Suprapubic skin (tissue), 4 donors: Measurements from ENCODE around the gene CCDC88A. TPM values are rescaled to one million over a fixed set of nuclear protein-coding genes. Genes with fewer than 3 reads are reported as not detected.

Experiments used
- DNase-seq, 2 donors: peaks; one replicate each; pipeline ENCODE4 v3.0.0-alpha.2; 2019; ENCODE audit warnings: low spot score in 2 of 2
- H3K27ac ChIP-seq: fragments of 200-600 bp; sonication (generic); one replicate; pipeline ENCODE4 v1.5.1; 2019
- H3K27me3 ChIP-seq: fragments of 200-600 bp; sonication (generic); one replicate; pipeline ENCODE4 v1.5.1; 2019
- H3K36me3 ChIP-seq: fragments of 200-600 bp; sonication (generic); one replicate; pipeline ENCODE4 v1.5.1; 2019
- H3K4me1 ChIP-seq: fragments of 200-600 bp; sonication (generic); one replicate; pipeline ENCODE4 v1.5.1; 2019
- H3K4me3 ChIP-seq: fragments of 200-600 bp; sonication (generic); one replicate; pipeline ENCODE4 v1.5.1; 2019; ENCODE audit warnings: mild to moderate bottlenecking
- H3K9me3 ChIP-seq: fragments of 200-600 bp; sonication (generic); one replicate; pipeline ENCODE4 v1.5.1; 2019
- EP300 ChIP-seq: sonication (generic); formaldehyde crosslinking; IDR thresholded peaks from one replicate; pipeline ENCODE4 v1.6.1; 2017; ENCODE audit warnings: antibody characterized with exemption
- POLR2A ChIP-seq, 2 donors: fragments of 450-650 bp; IDR thresholded peaks; one replicate each; pipeline ENCODE4 v1.6.1; 2017; ENCODE audit warnings: antibody characterized with exemption in 2 of 2, mild to moderate bottlenecking in 2 of 2, moderate library complexity in 2 of 2
- POLR2AphosphoS5 ChIP-seq, 3 donors: sonication (generic); formaldehyde crosslinking; IDR thresholded peaks; one replicate each; pipeline ENCODE4 v1.6.1; 2017; ENCODE audit warnings: antibody characterized with exemption in 3 of 3
- WGBS: methylation state at CpG from one replicate; pipeline ENCODE4 v1.1.5; 2018; 5-methylcytosine and 5-hydroxymethylcytosine counted together
- total RNA-seq, 4 donors: library from RNA; depleted of rRNA; stranded (reverse); fragments of >200 nt; gene quantifications; one replicate each; pipeline ENCODE4 v1.1.0, GENCODE V29; 2016
- TF ChIP-seq, protein P1 (sequence below), 2 donors: fragments of 200-600 bp in 1 of 2; fragments of 450-650 bp in 1 of 2; sonication (generic) in 1 of 2; IDR thresholded peaks; one replicate each; pipeline ENCODE4 v1.5.1; 2016 to 2019; ENCODE audit warnings: antibody characterized with exemption in 2 of 2, mild to moderate bottlenecking in 1 of 2, moderate library complexity in 1 of 2

The CCDC88A gene
- total RNA-seq, 4 donors from 2014 or later, result 9.0 to 25.8 (median 18.2) TPM

DNA sequence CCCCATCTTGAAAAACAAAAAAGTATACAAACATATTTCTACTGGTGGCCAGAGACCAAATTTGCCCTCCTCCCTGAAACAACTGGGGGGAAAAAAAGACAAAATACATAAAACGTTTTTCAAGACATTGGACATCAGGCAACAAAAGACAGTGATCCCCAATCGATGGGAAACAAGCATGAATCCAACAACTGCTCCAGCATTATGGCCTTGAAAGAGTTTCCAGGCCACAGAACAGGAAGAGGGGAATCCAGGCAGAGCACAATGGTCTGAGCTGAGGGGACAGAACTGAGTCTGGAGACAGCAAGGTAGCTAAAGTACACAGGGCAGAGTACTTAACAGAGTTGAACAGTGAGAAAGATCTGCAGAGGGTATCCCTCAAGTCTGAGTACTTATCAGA, 4.4 kb downstream of the CCDC88A start:
- H3K4me3 ChIP-seq, result no peak overlapping the region
- peaks cover 5% of the 10 kb centered on the region for H3K36me3 ChIP-seq
- no peaks in the 10 kb centered on the region for H3K9me3 ChIP-seq
- H3K27ac ChIP-seq, result no peak overlapping the region
- H3K4me1 ChIP-seq, result peaks cover 19% of the 10 kb centered on the region
- TF ChIP-seq POLR2A (IDR thresholded peaks at IDR 0.05) (no peak), EP300 (no peak), POLR2AphosphoS5 (IDR thresholded peaks at IDR 0.05) (no peak)
- TF ChIP-seq, protein P1, sequence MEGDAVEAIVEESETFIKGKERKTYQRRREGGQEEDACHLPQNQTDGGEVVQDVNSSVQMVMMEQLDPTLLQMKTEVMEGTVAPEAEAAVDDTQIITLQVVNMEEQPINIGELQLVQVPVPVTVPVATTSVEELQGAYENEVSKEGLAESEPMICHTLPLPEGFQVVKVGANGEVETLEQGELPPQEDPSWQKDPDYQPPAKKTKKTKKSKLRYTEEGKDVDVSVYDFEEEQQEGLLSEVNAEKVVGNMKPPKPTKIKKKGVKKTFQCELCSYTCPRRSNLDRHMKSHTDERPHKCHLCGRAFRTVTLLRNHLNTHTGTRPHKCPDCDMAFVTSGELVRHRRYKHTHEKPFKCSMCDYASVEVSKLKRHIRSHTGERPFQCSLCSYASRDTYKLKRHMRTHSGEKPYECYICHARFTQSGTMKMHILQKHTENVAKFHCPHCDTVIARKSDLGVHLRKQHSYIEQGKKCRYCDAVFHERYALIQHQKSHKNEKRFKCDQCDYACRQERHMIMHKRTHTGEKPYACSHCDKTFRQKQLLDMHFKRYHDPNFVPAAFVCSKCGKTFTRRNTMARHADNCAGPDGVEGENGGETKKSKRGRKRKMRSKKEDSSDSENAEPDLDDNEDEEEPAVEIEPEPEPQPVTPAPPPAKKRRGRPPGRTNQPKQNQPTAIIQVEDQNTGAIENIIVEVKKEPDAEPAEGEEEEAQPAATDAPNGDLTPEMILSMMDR (IDR thresholded peaks at IDR 0.05), result no peak
- DNase-seq, result no peak
- WGBS, result 89% methylated on average over 2 of the region's 2 CpGs
- no peaks in the 10 kb centered on the region for H3K27me3 ChIP-seq

DNA sequence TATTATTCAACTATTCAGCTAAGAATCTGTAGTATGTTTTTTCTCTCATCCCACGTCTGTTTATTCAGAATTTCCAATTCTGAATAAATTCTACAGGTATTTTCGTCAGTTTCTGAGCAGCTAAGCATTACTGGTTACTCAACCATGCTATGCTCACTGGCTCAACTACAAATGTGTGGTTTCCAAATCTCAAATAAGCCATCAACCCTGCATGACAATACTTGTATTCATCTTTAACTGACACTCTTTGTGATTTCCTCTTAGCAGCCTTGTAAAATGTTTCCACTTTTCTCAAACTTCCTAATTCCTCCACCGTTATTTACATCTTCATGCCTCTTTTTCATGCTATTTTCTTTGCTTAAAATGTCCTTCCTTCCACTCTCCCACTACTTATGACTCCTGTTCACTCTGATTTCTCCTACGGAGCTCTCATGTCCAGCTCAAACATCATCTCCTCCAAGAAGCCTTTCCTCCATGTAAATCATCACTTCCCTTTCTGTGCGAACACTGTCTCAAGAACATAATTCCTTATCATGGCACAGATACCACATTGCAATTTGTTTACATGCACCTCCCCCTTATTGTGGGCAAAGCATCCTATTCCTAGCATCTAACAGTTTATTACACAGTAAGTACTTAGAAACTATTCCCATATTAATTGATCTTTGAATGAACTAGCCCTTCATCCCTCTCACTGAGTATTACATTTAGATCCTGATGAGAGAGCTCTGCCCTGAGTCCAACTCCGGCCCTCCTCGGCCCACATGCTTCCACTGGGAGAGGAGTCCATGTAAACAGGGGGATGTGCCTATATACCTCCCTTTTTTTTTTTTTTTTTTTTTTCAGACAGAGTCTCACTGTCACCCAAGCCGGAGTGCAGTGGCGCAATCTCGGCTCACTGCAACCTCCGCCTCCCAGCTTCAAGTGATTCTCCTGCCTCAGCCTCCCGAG, 10.5 kb downstream of the CCDC88A start:
- TF ChIP-seq EP300 (no peak), POLR2A (IDR thresholded peaks at IDR 0.05) (no peak), POLR2AphosphoS5 (IDR thresholded peaks at IDR 0.05) (no peak)
- TF ChIP-seq, protein P1 (IDR thresholded peaks at IDR 0.05), result no peak
- Histone ChIP-seq H3K4me3 (no peak overlapping the region), H3K4me1 (peaks cover 4% of the 10 kb centered on the region), H3K27me3 (no peaks in the 10 kb centered on the region), H3K9me3 (no peaks in the 10 kb centered on the region), H3K27ac (no peak overlapping the region), H3K36me3 (peaks cover 13% of the 10 kb centered on the region)
- 79% methylated on average over 12 of the region's 12 CpGs for WGBS
- DNase-seq, result no peak

DNA sequence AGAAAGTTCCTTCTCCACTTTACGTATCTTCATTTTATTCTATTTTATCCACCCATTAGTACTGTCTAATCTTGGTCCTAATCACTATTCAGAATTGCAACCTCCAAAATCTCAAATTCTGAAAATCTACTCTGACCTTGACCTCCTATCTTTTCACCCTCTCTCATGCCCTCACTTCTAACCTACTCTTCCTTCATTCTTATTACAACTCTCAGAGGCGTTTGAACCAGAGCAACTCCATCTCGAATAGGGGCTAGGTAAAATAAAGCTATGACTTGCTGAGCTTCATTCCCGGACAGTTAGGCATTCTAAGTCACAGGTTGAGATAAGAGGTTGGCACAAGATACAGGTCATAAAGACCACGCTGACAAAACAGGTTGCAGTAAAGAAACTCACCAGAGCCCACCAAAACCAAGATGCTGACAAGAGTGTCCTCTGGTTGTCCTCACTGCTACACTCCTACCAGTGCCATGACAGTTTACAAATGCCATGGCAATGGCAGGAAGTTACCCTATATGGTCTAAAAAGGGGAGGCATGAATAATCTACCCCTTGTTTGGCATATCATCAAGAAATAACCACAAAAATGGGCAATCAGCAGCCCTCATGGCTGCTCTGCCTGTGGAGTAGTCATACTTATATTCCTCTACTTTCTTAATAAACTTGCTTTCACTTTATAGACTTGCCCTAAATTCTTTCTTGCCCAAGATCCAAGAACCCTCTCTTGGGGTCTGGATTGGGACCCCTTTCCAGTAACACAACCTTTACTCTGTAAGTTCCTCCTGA, 11.4 kb downstream of the CCDC88A start:
- no peak for TF ChIP-seq POLR2AphosphoS5 (IDR thresholded peaks at IDR 0.05)
- no peak for TF ChIP-seq EP300
- TF ChIP-seq, protein P1 (IDR thresholded peaks at IDR 0.05), result no peak
- TF ChIP-seq POLR2A (IDR thresholded peaks at IDR 0.05), result no peak
- H3K27ac ChIP-seq, result no peak overlapping the region
- H3K9me3 ChIP-seq, result no peaks in the 10 kb centered on the region
- H3K4me1 ChIP-seq, result peaks cover 4% of the 10 kb centered on the region
- WGBS, result 74% methylated on average over 5 of the region's 5 CpGs
- peaks cover 13% of the 10 kb centered on the region for H3K36me3 ChIP-seq
- H3K27me3 ChIP-seq, result no peaks in the 10 kb centered on the region
- no peak for DNase-seq
- H3K4me3 ChIP-seq, result no peak overlapping the region

DNA sequence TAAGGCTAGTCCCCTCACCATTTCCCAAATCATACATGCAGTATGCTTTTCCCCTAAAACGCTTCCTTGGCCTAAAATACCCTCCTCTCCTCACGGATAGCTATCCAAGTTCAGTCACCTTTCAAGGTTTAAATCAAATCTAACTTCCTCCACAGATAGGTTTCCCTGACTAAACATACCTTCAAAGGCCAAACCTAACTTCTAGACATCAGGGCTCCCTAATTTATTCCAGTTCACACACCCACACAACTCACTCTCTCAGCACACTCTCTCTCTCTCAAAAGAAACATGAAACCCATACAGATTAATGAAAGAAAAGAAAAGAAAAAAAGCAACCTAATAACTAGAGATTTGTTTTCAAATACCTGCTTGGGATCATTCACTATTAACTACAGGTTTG, 14.5 kb downstream of the CCDC88A start:
- Histone ChIP-seq H3K27me3 (no peaks in the 10 kb centered on the region), H3K4me1 (peaks cover 4% of the 10 kb centered on the region), H3K36me3 (peaks cover 8% of the 10 kb centered on the region), H3K27ac (no peak overlapping the region), H3K9me3 (no peaks in the 10 kb centered on the region), H3K4me3 (no peak overlapping the region)
- DNase-seq, result no peak
- WGBS, result 94% methylated on average over 2 of the region's 2 CpGs
- TF ChIP-seq, protein P1 (IDR thresholded peaks at IDR 0.05), result no peak
- no peak for TF ChIP-seq POLR2AphosphoS5 (IDR thresholded peaks at IDR 0.05)
- no peak for TF ChIP-seq POLR2A (IDR thresholded peaks at IDR 0.05)
- TF ChIP-seq EP300, result no peak
